ENCODE data around the gene SF3B2. TPM values are rescaled to one million over a fixed set of nuclear protein-coding genes. Genes with fewer than 3 reads are reported as not detected.

SF3B2 gene
- total RNA-seq, 1 experiment from 2014 or later, result 89.0 TPM

- H3K27me3 ChIP-seq (ENCODE audit: low read length), result no peaks in the 10 kb centered on the region
- peaks cover 34% of the 10 kb centered on the region for H3K79me2 ChIP-seq (ENCODE audit: low read length)
- H3K4me3 ChIP-seq (ENCODE audit: low read length), result peak overlapping the region; percentile 98
- peaks cover 28% of the 10 kb centered on the region for H3K4me1 ChIP-seq (ENCODE audit: low read length)
- H3K9me2 ChIP-seq (replicated peaks; ENCODE audit: insufficient read depth, low read length), result no peaks in the 10 kb centered on the region
- peaks cover 20% of the 10 kb centered on the region; the same call in 1 of the 2 replicates for H3K36me3 ChIP-seq (ENCODE audit: insufficient read depth, low read length)
- no peaks in the 10 kb centered on the region for H3K9me3 ChIP-seq (ENCODE audit: low read length)
- H3K9ac ChIP-seq (ENCODE audit: low read length), result peak overlapping the region; percentile 75
- peak overlapping the region; percentile 85 for H3K4me2 ChIP-seq (ENCODE audit: low read depth, low read length, poor library complexity, severe bottlenecking)
- no peak for DNase-seq
- H3K27ac ChIP-seq (ENCODE audit: low read length), result no peak overlapping the region
- peaks cover 12% of the 10 kb centered on the region for H4K20me1 ChIP-seq (ENCODE audit: insufficient read depth, low read depth, low read length)
- peak overlapping the region; percentile 33; the same call in 1 of the 2 replicates for H2AFZ ChIP-seq (ENCODE audit: low read length)
These were observed 1.5 kb upstream of the SF3B2 start for GRCh38 chr11:66050581-66051231.

- Histone ChIP-seq H3K27me3 (ENCODE audit: low read length) (no peaks in the 10 kb centered on the region), H3K79me2 (ENCODE audit: low read length) (peaks cover 37% of the 10 kb centered on the region), H3K9ac (ENCODE audit: low read length) (peak overlapping the region; percentile 75), H3K9me2 (replicated peaks; ENCODE audit: insufficient read depth, low read length) (no peaks in the 10 kb centered on the region), H3K27ac (ENCODE audit: low read length) (peak overlapping the region; percentile 60), H2AFZ (ENCODE audit: low read length) (peak overlapping the region; percentile 33; the same call in 1 of the 2 replicates), H3K4me2 (ENCODE audit: low read depth, low read length, poor library complexity, severe bottlenecking) (peak overlapping the region; percentile 85), H3K4me3 (ENCODE audit: low read length) (peak overlapping the region; percentile 98), H3K36me3 (ENCODE audit: insufficient read depth, low read length) (peaks cover 24% of the 10 kb centered on the region; the same call in 1 of the 2 replicates), H3K9me3 (ENCODE audit: low read length) (no peaks in the 10 kb centered on the region), H4K20me1 (ENCODE audit: insufficient read depth, low read depth, low read length) (peaks cover 12% of the 10 kb centered on the region), H3K4me1 (ENCODE audit: low read length) (peaks cover 26% of the 10 kb centered on the region)
- peak; percentile 52 for DNase-seq
These were observed 796 bp upstream of the SF3B2 start for GRCh38 chr11:66051371-66051765.

GRCh38 chr11:66052664-66052982 is 459 bp downstream of the SF3B2 start:
- H3K9me2 ChIP-seq (replicated peaks; ENCODE audit: insufficient read depth, low read length), result no peaks in the 10 kb centered on the region
- no peak overlapping the region; the same call in 1 of the 2 replicates for H2AFZ ChIP-seq (ENCODE audit: low read length)
- peaks cover 26% of the 10 kb centered on the region for H3K4me1 ChIP-seq (ENCODE audit: low read length)
- H3K36me3 ChIP-seq (ENCODE audit: insufficient read depth, low read length), result peaks cover 33% of the 10 kb centered on the region; the same call in 1 of the 2 replicates
- H4K20me1 ChIP-seq (ENCODE audit: insufficient read depth, low read depth, low read length), result peaks cover 12% of the 10 kb centered on the region
- peak overlapping the region; percentile 98 for H3K4me3 ChIP-seq (ENCODE audit: low read length)
- no peak for DNase-seq
- no peaks in the 10 kb centered on the region for H3K9me3 ChIP-seq (ENCODE audit: low read length)
- peak overlapping the region; percentile 48 for H3K27ac ChIP-seq (ENCODE audit: low read length)
- H3K27me3 ChIP-seq (ENCODE audit: low read length), result no peaks in the 10 kb centered on the region
- H3K79me2 ChIP-seq (ENCODE audit: low read length), result peaks cover 40% of the 10 kb centered on the region
- H3K9ac ChIP-seq (ENCODE audit: low read length), result peak overlapping the region; percentile 98
- H3K4me2 ChIP-seq (ENCODE audit: low read depth, low read length, poor library complexity, severe bottlenecking), result peak overlapping the region; percentile 93

- peaks cover 43% of the 10 kb centered on the region for H3K36me3 ChIP-seq (ENCODE audit: insufficient read depth, low read length)
- DNase-seq, result no peak
- H2AFZ ChIP-seq (ENCODE audit: low read length), result no peak overlapping the region
- no peaks in the 10 kb centered on the region for H3K27me3 ChIP-seq (ENCODE audit: low read length)
- H3K4me3 ChIP-seq (ENCODE audit: low read length), result no peak overlapping the region
- no peaks in the 10 kb centered on the region for H3K9me2 ChIP-seq (replicated peaks; ENCODE audit: insufficient read depth, low read length)
- H3K79me2 ChIP-seq (ENCODE audit: low read length), result peaks cover 40% of the 10 kb centered on the region
- H3K9me3 ChIP-seq (ENCODE audit: low read length), result no peaks in the 10 kb centered on the region
- H3K4me2 ChIP-seq (ENCODE audit: low read depth, low read length, poor library complexity, severe bottlenecking), result no peak overlapping the region
- H4K20me1 ChIP-seq (ENCODE audit: insufficient read depth, low read depth, low read length), result peaks cover 12% of the 10 kb centered on the region
- H3K27ac ChIP-seq (ENCODE audit: low read length), result no peak overlapping the region
- H3K9ac ChIP-seq (ENCODE audit: low read length), result no peak overlapping the region
- H3K4me1 ChIP-seq (ENCODE audit: low read length), result peaks cover 22% of the 10 kb centered on the region
These were observed 2.9 kb downstream of the SF3B2 start for GRCh38 chr11:66055021-66055420.

- H3K9me3 ChIP-seq (ENCODE audit: low read length), result no peaks in the 10 kb centered on the region
These were observed 4.3 kb downstream of the SF3B2 start for GRCh38 chr11:66056501-66056900.

GRCh38 chr11:66059966-66060680 is 8.0 kb downstream of the SF3B2 start:
- no peaks in the 10 kb centered on the region for H3K9me2 ChIP-seq (replicated peaks; ENCODE audit: insufficient read depth, low read length)
- H3K79me2 ChIP-seq (ENCODE audit: low read length), result peaks cover 35% of the 10 kb centered on the region
- no peak overlapping the region for H3K9ac ChIP-seq (ENCODE audit: low read length)
- 0 out of 2 replicates have a peak, but pooled peaks cover 2% of the 10 kb centered on the region for H4K20me1 ChIP-seq (ENCODE audit: insufficient read depth, low read depth, low read length)
- no peak overlapping the region for H3K4me2 ChIP-seq (ENCODE audit: low read depth, low read length, poor library complexity, severe bottlenecking)
- H2AFZ ChIP-seq (ENCODE audit: low read length), result no peak overlapping the region
- H3K4me3 ChIP-seq (ENCODE audit: low read length), result no peak overlapping the region
- no peak for DNase-seq
- H3K27me3 ChIP-seq (ENCODE audit: low read length), result no peaks in the 10 kb centered on the region
- no peaks in the 10 kb centered on the region for H3K9me3 ChIP-seq (ENCODE audit: low read length)
- no peaks in the 10 kb centered on the region; the same call in 1 of the 2 replicates for H3K4me1 ChIP-seq (ENCODE audit: low read length)
- H3K27ac ChIP-seq (ENCODE audit: low read length), result no peak overlapping the region
- peaks cover 76% of the 10 kb centered on the region for H3K36me3 ChIP-seq (ENCODE audit: insufficient read depth, low read length)

More at GRCh38 chr11:66056501-66056900, 4.3 kb downstream of the SF3B2 start:
- H3K9ac ChIP-seq (ENCODE audit: low read length), result no peak overlapping the region
- H4K20me1 ChIP-seq (ENCODE audit: insufficient read depth, low read depth, low read length), result peaks cover 12% of the 10 kb centered on the region
- H3K4me1 ChIP-seq (ENCODE audit: low read length), result peaks cover 12% of the 10 kb centered on the region
- no peak for DNase-seq
- peaks cover 40% of the 10 kb centered on the region for H3K79me2 ChIP-seq (ENCODE audit: low read length)
- H3K4me3 ChIP-seq (ENCODE audit: low read length), result no peak overlapping the region
- no peak overlapping the region for H3K4me2 ChIP-seq (ENCODE audit: low read depth, low read length, poor library complexity, severe bottlenecking)
- peaks cover 58% of the 10 kb centered on the region for H3K36me3 ChIP-seq (ENCODE audit: insufficient read depth, low read length)
- no peaks in the 10 kb centered on the region for H3K27me3 ChIP-seq (ENCODE audit: low read length)
- H3K9me2 ChIP-seq (replicated peaks; ENCODE audit: insufficient read depth, low read length), result no peaks in the 10 kb centered on the region
- no peak overlapping the region for H3K27ac ChIP-seq (ENCODE audit: low read length)
- no peak overlapping the region for H2AFZ ChIP-seq (ENCODE audit: low read length)

- H3K79me2 ChIP-seq (ENCODE audit: low read length), result peaks cover 29% of the 10 kb centered on the region
- no peaks in the 10 kb centered on the region for H3K9me2 ChIP-seq (replicated peaks; ENCODE audit: insufficient read depth, low read length)
- H3K4me2 ChIP-seq (ENCODE audit: low read depth, low read length, poor library complexity, severe bottlenecking), result no peak overlapping the region
- H3K27ac ChIP-seq (ENCODE audit: low read length), result no peak overlapping the region
- no peak overlapping the region for H3K9ac ChIP-seq (ENCODE audit: low read length)
- H3K4me3 ChIP-seq (ENCODE audit: low read length), result no peak overlapping the region
- H3K27me3 ChIP-seq (ENCODE audit: low read length), result no peaks in the 10 kb centered on the region
- DNase-seq, result no peak
- H4K20me1 ChIP-seq (ENCODE audit: insufficient read depth, low read depth, low read length), result no peaks in the 10 kb centered on the region
- H3K36me3 ChIP-seq (ENCODE audit: insufficient read depth, low read length), result peaks cover 73% of the 10 kb centered on the region
- no peak overlapping the region for H2AFZ ChIP-seq (ENCODE audit: low read length)
- no peaks in the 10 kb centered on the region for H3K9me3 ChIP-seq (ENCODE audit: low read length)
- no peaks in the 10 kb centered on the region; the same call in 1 of the 2 replicates for H3K4me1 ChIP-seq (ENCODE audit: low read length)
These were observed 9.1 kb downstream of the SF3B2 start for GRCh38 chr11:66061268-66061667.

- H3K27ac ChIP-seq (ENCODE audit: low read length), result peak overlapping the region; percentile 5; the same call in 1 of the 2 replicates
These were observed 10.2 kb downstream of the SF3B2 start for GRCh38 chr11:66062408-66062807.

More at GRCh38 chr11:66062408-66062807, 10.2 kb downstream of the SF3B2 start:
- Histone ChIP-seq H3K4me3 (ENCODE audit: low read length) (no peak overlapping the region), H3K79me2 (ENCODE audit: low read length) (peaks cover 26% of the 10 kb centered on the region), H3K36me3 (ENCODE audit: insufficient read depth, low read length) (peaks cover 67% of the 10 kb centered on the region), H2AFZ (ENCODE audit: low read length) (no peak overlapping the region), H3K9me3 (ENCODE audit: low read length) (no peaks in the 10 kb centered on the region), H3K4me2 (ENCODE audit: low read depth, low read length, poor library complexity, severe bottlenecking) (no peak overlapping the region), H3K27me3 (ENCODE audit: low read length) (no peaks in the 10 kb centered on the region), H4K20me1 (ENCODE audit: insufficient read depth, low read depth, low read length) (no peaks in the 10 kb centered on the region), H3K9me2 (replicated peaks; ENCODE audit: insufficient read depth, low read length) (no peaks in the 10 kb centered on the region), H3K4me1 (ENCODE audit: low read length) (peaks cover 7% of the 10 kb centered on the region), H3K9ac (ENCODE audit: low read length) (no peak overlapping the region)
- no peak for DNase-seq

Data from Karpas-422 (cell line).